ENCODE results near the gene GTF2A2. TPM values are rescaled to one million over a fixed set of nuclear protein-coding genes. Genes with fewer than 3 reads are reported as not detected.

GTF2A2 gene
- total RNA-seq, 1 donor from 2014 or later = 105 TPM

GRCh38 chr15:59686389-59686788, 29.1 kb upstream of the GTF2A2 start:
- Mint-ChIP-seq H3K9me3 (ENCODE audit: unreplicated experiment) (peaks cover 12% of the 10 kb centered on the region), H3K36me3 (ENCODE audit: unreplicated experiment) (no peaks in the 10 kb centered on the region), H3K4me3 (ENCODE audit: unreplicated experiment) (peak overlapping the region; percentile 64), H3K27ac (ENCODE audit: unreplicated experiment) (peak overlapping the region; percentile 33), H3K4me1 (ENCODE audit: low read depth, unreplicated experiment) (peaks cover 15% of the 10 kb centered on the region), H3K27me3 (ENCODE audit: unreplicated experiment) (no peaks in the 10 kb centered on the region)
- no peak for DNase-seq
- TF ChIP-seq, protein P1, sequence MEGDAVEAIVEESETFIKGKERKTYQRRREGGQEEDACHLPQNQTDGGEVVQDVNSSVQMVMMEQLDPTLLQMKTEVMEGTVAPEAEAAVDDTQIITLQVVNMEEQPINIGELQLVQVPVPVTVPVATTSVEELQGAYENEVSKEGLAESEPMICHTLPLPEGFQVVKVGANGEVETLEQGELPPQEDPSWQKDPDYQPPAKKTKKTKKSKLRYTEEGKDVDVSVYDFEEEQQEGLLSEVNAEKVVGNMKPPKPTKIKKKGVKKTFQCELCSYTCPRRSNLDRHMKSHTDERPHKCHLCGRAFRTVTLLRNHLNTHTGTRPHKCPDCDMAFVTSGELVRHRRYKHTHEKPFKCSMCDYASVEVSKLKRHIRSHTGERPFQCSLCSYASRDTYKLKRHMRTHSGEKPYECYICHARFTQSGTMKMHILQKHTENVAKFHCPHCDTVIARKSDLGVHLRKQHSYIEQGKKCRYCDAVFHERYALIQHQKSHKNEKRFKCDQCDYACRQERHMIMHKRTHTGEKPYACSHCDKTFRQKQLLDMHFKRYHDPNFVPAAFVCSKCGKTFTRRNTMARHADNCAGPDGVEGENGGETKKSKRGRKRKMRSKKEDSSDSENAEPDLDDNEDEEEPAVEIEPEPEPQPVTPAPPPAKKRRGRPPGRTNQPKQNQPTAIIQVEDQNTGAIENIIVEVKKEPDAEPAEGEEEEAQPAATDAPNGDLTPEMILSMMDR (IDR thresholded peaks at IDR 0.05; ENCODE audit: partially characterized antibody, unreplicated experiment) = no peak

DNA sequence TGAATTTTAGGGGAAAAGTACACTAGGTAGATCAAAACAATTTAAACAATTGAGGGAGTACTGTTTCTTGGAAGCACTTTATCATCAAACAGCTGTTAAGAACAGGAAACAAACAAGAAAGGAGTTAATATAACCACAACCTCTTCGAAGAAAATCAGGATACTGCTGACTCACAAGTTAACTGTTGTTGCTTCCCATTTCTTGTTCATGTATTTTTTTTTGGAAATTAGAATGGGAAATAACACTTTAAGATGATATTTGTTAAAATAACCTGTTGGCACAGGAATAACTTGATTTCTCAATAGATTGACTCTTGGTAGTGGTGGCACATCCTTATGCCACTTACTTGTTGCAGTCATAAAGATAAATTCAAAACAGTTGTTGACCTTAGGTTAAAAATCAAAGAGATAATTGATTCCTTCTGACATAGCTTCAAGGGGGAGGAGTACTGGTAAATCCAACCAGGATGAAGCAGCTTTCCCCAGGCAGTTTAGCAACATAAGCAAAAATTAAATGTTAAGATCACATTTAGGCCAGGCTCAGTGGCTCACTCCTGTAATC, 28.5 kb upstream of the GTF2A2 start:
- no peak for DNase-seq
- Mint-ChIP-seq H3K9me3 (ENCODE audit: unreplicated experiment) (peaks cover 12% of the 10 kb centered on the region), H3K36me3 (ENCODE audit: unreplicated experiment) (no peaks in the 10 kb centered on the region), H3K4me1 (ENCODE audit: low read depth, unreplicated experiment) (peaks cover 15% of the 10 kb centered on the region), H3K27me3 (ENCODE audit: unreplicated experiment) (no peaks in the 10 kb centered on the region), H3K4me3 (ENCODE audit: unreplicated experiment) (peak overlapping the region; percentile 38), H3K27ac (ENCODE audit: unreplicated experiment) (no peak overlapping the region)
- TF ChIP-seq, protein P1 (IDR thresholded peaks at IDR 0.05; ENCODE audit: partially characterized antibody, unreplicated experiment) = no peak

DNA sequence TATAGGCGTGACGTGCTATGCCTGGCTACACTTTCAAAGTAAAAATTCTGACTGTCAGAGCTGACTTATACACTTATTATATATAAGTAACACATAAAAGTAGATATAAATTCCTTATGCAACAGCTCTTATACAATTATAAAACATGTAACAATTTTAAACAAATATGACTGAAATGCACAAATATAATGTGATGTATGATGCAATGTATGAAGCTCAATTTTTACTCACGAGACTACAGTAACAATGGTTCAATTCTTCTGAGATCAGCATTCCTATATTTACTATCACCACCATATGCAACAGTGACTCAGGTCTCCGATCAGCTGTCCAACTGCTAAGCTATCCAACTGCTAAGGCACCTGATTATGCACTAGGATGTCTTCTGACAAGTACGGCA, 23.6 kb upstream of the GTF2A2 start:
- no peak for DNase-seq
- no peak overlapping the region for H3K27ac Mint-ChIP-seq (ENCODE audit: unreplicated experiment)
- H3K27me3 Mint-ChIP-seq (ENCODE audit: unreplicated experiment) = no peaks in the 10 kb centered on the region
- H3K36me3 Mint-ChIP-seq (ENCODE audit: unreplicated experiment) = no peaks in the 10 kb centered on the region
- H3K4me1 Mint-ChIP-seq (ENCODE audit: low read depth, unreplicated experiment) = no peaks in the 10 kb centered on the region
- H3K9me3 Mint-ChIP-seq (ENCODE audit: unreplicated experiment) = no peaks in the 10 kb centered on the region
- no peak overlapping the region for H3K4me3 Mint-ChIP-seq (ENCODE audit: unreplicated experiment)
- TF ChIP-seq, protein P1 (IDR thresholded peaks at IDR 0.05; ENCODE audit: partially characterized antibody, unreplicated experiment) = no peak

DNA sequence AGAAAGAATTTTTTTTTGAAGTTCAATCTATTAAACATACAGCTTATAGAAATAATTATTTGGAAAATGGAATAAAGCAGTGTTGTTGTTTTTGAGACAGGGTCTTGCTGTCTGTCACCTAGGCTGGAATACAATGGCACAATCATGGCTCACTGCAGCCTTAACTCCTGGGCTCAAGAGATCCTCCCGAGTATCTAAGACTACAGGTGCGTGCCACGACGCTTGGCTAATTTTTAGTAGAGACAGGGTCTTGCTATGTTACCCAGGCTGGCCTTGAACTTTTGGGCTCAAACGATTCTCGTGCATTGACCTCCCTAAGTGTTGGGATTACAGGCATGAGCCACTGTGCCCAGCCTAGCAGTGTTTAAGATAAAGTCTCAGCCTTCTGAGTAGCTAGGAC, 23.0 kb upstream of the GTF2A2 start:
- H3K27me3 Mint-ChIP-seq (ENCODE audit: unreplicated experiment) = no peaks in the 10 kb centered on the region
- H3K4me3 Mint-ChIP-seq (ENCODE audit: unreplicated experiment) = no peak overlapping the region
- TF ChIP-seq, protein P1 (IDR thresholded peaks at IDR 0.05; ENCODE audit: partially characterized antibody, unreplicated experiment) = no peak
- H3K36me3 Mint-ChIP-seq (ENCODE audit: unreplicated experiment) = no peaks in the 10 kb centered on the region
- DNase-seq = no peak
- H3K4me1 Mint-ChIP-seq (ENCODE audit: low read depth, unreplicated experiment) = no peaks in the 10 kb centered on the region
- H3K9me3 Mint-ChIP-seq (ENCODE audit: unreplicated experiment) = no peaks in the 10 kb centered on the region
- no peak overlapping the region for H3K27ac Mint-ChIP-seq (ENCODE audit: unreplicated experiment)

- H3K4me3 Mint-ChIP-seq (ENCODE audit: unreplicated experiment) = no peak overlapping the region
- no peaks in the 10 kb centered on the region for H3K9me3 Mint-ChIP-seq (ENCODE audit: unreplicated experiment)
- H3K27me3 Mint-ChIP-seq (ENCODE audit: unreplicated experiment) = no peaks in the 10 kb centered on the region
- TF ChIP-seq, protein P1 (IDR thresholded peaks at IDR 0.05; ENCODE audit: partially characterized antibody, unreplicated experiment) = no peak
- no peak overlapping the region for H3K27ac Mint-ChIP-seq (ENCODE audit: unreplicated experiment)
- H3K4me1 Mint-ChIP-seq (ENCODE audit: low read depth, unreplicated experiment) = no peaks in the 10 kb centered on the region
- H3K36me3 Mint-ChIP-seq (ENCODE audit: unreplicated experiment) = no peaks in the 10 kb centered on the region
- DNase-seq = no peak
Measured at GRCh38 chr15:59678620-59679019, 21.3 kb upstream of the GTF2A2 start.

All from glutamatergic neuron (in vitro differentiated cells).